Measurements from ENCODE around the gene ATE1.

DNA sequence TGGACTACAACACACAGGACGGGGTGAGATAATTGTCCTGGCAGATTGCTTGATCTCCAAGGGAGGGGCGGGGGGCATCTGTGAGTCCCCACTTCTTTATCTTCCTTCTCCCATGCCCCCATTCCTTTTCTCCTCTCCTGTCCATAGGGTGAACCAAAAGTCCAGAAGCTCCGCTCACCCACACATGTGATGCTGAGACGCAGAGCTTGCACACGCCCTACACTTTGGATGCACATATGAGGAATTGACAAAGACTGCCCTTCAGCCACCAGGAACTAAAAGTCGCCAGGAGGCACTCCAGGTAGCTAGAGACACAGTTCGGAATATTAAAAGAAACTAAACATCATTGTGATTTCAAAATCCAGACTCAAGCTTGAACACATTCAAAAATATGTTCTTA, 216.9 kb downstream of the ATE1 start:
- no peak for TF ChIP-seq MAX (IDR thresholded peaks at IDR 0.05)
- TF ChIP-seq CTCF (IDR thresholded peaks at IDR 0.05) = no peak
- TF ChIP-seq RFX5 (IDR thresholded peaks at IDR 0.05) = no peak
- no peak for TF ChIP-seq BHLHE40 (IDR thresholded peaks at IDR 0.05; ENCODE audit: low read depth, low read length)
- no peak for TF ChIP-seq RAD21 (conservative IDR thresholded peaks at IDR 0.05 in 1 of 2, IDR thresholded peaks at IDR 0.05 in 1 of 2)
- TF ChIP-seq, protein P1, sequence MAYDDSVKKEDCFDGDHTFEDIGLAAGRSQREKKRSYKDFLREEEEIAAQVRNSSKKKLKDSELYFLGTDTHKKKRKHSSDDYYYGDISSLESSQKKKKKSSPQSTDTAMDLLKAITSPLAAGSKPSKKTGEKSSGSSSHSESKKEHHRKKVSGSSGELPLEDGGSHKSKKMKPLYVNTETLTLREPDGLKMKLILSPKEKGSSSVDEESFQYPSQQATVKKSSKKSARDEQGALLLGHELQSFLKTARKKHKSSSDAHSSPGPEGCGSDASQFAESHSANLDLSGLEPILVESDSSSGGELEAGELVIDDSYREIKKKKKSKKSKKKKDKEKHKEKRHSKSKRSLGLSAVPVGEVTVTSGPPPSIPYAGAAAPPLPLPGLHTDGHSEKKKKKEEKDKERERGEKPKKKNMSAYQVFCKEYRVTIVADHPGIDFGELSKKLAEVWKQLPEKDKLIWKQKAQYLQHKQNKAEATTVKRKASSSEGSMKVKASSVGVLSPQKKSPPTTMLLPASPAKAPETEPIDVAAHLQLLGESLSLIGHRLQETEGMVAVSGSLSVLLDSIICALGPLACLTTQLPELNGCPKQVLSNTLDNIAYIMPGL (CRISPR knock-in tag; IDR thresholded peaks at IDR 0.05; ENCODE audit: borderline replicate concordance) = no peak
- no peak for TF ChIP-seq ESRRA (IDR thresholded peaks at IDR 0.05; ENCODE audit: borderline replicate concordance, low read length)
- no peak for TF ChIP-seq KDM1A (IDR thresholded peaks at IDR 0.05; ENCODE audit: low read depth)
- TF ChIP-seq USF2 (IDR thresholded peaks at IDR 0.05) = no peak

Data from A549 (cell line).